H7 (cell line): ENCODE results near the gene CXCL3. TPM values are rescaled to one million over a fixed set of nuclear protein-coding genes. Genes with fewer than 3 reads are reported as not detected.

Experiments used
- DNase-seq: peaks from one replicate; pipeline ENCODE4 v3.0.0; 2012
- H3K27me3 ChIP-seq: 2 replicates; pipeline ENCODE4 v1.6.0; 2011; ENCODE audit warnings: mild to moderate bottlenecking, low read length; ENCODE audit not compliant: control insufficient read depth, insufficient read depth
- H3K36me3 ChIP-seq: replicated peaks from 2 replicates; pipeline ENCODE4 v1.5.1; 2011; ENCODE audit warnings: low read length; ENCODE audit not compliant: control insufficient read depth, insufficient read depth
- H3K4me3 ChIP-seq: 2 replicates; pipeline ENCODE4 v1.5.1; 2011; ENCODE audit warnings: low read depth, mild to moderate bottlenecking, control low read depth, low read length, moderate library complexity; ENCODE audit not compliant: insufficient read depth
- total RNA-seq: library from RNA; depleted of rRNA; stranded (reverse); fragments of >200 nt; shearing (Covaris generic); gene quantifications from 2 replicates; pipeline ENCODE4 v1.2.3, GENCODE V29; 2014

The CXCL3 gene
- total RNA-seq, 1 experiment from 2014 or later = 0.14 TPM

DNA sequence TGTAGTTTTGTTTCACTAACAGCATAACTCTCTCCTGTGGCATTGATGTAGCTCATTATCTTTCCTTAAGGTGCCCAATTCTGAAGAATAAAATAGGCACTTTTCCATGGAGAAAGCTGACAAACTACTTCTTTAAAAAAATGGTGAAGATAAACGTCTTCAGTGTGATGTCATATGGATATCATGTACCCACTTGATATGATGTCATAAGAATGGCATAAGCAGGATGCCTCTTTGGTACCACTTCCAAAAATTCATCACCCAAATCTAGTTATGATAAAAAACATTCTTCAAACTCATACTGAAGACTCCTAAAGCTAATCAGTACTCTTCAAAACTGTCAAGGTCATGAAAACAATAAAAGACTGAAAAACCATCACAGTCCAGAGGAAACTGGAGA is 2.9 kb upstream of the CXCL3 start:
- no peak for DNase-seq
- Histone ChIP-seq H3K4me3 (no peak overlapping the region), H3K36me3 (no peaks in the 10 kb centered on the region), H3K27me3 (peaks cover 7% of the 10 kb centered on the region)

DNA sequence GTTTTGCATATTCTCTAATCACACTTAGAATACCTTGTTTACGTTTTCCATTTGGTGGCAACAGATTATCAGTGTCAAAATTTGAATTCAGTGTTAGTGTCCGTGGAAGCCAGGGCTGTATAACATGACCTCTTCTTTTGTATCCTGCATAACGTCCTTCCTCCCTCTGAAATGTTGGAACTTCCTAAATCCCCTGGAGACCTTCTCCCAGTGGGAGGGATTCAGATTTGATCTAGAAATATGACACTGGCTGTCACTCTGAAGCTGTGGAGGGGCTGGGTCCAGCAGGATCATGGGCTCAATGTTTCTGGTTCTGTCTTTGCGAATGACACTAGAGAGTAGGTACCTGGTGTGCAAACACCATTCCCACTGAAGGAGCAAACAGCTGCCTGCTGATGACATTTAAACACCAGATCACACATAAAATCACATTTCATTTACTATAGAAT is 850 bp upstream of the CXCL3 start:
- Histone ChIP-seq H3K4me3 (peak overlapping the region; percentile 69), H3K27me3 (peaks cover 7% of the 10 kb centered on the region), H3K36me3 (no peaks in the 10 kb centered on the region)
- DNase-seq = no peak

GRCh38 chr4:74038086-74038424 is 434 bp downstream of the CXCL3 start:
- peak; percentile 30 for DNase-seq

DNA sequence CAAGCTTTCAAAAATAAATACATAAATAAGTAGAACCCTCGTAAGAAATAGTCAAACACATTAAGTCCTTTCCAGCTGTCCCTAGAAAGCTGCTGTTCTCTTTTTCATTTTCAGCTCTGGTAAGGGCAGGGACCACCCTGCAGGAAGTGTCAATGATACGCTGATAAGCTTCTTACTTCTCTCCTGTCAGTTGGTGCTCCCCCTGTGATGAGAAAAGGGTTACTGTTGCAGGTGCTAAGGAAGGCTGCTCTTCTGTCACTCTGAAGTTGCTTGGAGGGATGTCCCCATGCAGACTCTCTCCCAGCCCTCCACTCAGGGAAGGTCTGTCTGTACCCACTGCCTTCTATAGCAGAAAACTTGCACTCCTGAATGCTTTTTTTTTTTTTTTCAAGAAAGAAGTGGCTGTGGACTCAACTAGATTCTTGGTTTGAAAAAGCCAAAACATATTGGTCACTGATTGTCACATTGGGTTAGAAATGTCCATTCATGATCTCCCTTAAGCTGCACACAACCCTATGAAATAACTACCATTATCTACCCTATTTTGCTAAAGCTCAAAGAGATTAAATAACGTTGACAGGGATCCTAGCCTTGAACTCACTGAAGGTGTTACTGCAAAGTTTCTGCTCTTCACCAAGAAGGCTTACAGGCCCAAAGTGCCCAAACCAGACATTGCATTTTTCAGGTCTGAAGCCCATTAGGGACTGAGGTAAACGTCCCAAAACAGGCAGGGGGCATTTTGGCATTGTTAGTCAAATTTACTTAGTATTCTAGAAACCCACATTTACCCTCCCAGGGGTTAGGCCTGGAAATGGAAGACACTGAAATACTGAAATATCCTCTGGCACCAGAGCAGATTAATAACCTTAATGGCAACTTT is 1.2 kb downstream of the CXCL3 start:
- Histone ChIP-seq H3K36me3 (no peaks in the 10 kb centered on the region), H3K4me3 (peak overlapping the region; percentile 69; the same call in 1 of the 2 replicates), H3K27me3 (peaks cover 7% of the 10 kb centered on the region)
- peak; percentile 23 for DNase-seq

More at GRCh38 chr4:74038086-74038424, 434 bp downstream of the CXCL3 start:
- H3K27me3 ChIP-seq = peaks cover 7% of the 10 kb centered on the region
- peak overlapping the region; percentile 69 for H3K4me3 ChIP-seq
- H3K36me3 ChIP-seq = no peaks in the 10 kb centered on the region

DNA sequence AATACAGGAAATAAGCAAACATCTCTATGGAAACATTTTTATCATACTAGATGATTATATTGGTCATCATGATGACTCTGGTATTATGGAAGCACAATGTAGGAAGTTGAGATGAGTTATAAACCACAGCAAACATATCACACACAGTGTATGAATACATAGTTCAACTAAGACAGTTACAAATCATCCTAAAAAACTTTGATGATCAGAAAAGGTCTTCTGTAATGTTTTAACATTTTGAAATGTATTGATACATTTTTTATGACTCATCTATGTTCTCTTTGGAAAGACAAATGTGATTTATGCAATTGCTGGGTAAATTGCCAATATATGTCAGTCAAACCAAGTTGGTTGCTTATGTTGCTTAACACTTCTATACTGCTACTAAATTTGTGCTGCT is 4.8 kb downstream of the CXCL3 start:
- DNase-seq = no peak
- Histone ChIP-seq H3K27me3 (peaks cover 3% of the 10 kb centered on the region; the same call in 1 of the 2 replicates), H3K36me3 (no peaks in the 10 kb centered on the region), H3K4me3 (no peak overlapping the region)

DNA sequence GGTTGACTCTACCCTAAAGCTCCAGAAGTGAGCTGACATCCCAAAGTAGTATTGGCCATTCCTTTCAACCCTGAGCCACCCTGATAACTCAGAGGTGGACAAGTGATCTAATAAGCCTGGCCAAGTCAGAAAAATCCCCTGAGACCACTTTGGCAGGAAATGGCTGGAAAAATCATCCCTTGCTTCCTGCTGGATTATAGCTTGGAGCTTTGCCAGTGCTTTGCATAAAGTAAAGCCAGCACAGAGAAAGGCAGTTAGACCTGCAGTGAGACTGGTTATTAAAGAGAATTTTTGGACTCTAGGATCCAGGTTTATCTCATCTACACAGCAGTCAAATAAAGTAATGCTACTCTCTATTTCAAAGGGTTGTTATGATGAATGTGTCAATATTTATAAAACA is 6.4 kb downstream of the CXCL3 start:
- no peaks in the 10 kb centered on the region for H3K36me3 ChIP-seq
- DNase-seq = no peak
- no peak overlapping the region for H3K4me3 ChIP-seq
- no peaks in the 10 kb centered on the region for H3K27me3 ChIP-seq

GRCh38 chr4:74031576-74031975 is 6.9 kb downstream of the CXCL3 start:
- no peaks in the 10 kb centered on the region for H3K36me3 ChIP-seq
- no peak overlapping the region for H3K4me3 ChIP-seq
- DNase-seq = no peak

GRCh38 chr4:74030285-74030684 is 8.2 kb downstream of the CXCL3 start:
- no peak for DNase-seq
- Histone ChIP-seq H3K27me3 (no peaks in the 10 kb centered on the region), H3K4me3 (no peak overlapping the region), H3K36me3 (no peaks in the 10 kb centered on the region)

More at GRCh38 chr4:74031576-74031975, 6.9 kb downstream of the CXCL3 start:
- no peaks in the 10 kb centered on the region for H3K27me3 ChIP-seq

DNA sequence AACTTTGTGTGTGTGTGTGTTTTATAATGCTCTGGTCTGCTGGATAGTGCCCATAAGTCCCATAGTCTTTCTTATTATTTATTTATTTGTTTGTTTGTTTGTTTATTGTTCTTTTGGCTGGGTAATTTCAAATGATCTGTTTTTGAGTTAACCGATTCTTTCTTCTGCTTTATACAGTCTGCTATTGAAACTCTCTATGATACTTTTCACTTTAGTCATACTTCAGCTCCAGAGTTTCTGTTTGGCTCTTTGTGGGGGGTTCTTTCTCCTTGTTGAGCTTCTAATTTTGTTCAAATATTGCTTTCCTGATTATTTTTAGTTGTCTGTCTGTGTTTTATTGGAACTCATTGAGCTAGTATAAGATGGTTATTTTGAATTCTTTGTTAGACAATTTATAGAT is 10.0 kb downstream of the CXCL3 start:
- H3K4me3 ChIP-seq = no peak overlapping the region
- DNase-seq = no peak
- no peaks in the 10 kb centered on the region for H3K36me3 ChIP-seq
- H3K27me3 ChIP-seq = no peaks in the 10 kb centered on the region

- DNase-seq = no peak
- H3K4me3 ChIP-seq = no peak overlapping the region
- H3K27me3 ChIP-seq = no peaks in the 10 kb centered on the region
- no peaks in the 10 kb centered on the region for H3K36me3 ChIP-seq
Observed at GRCh38 chr4:74023709-74024108, 14.8 kb downstream of the CXCL3 start.

GRCh38 chr4:74021601-74022000 is 16.9 kb downstream of the CXCL3 start:
- no peaks in the 10 kb centered on the region for H3K36me3 ChIP-seq
- H3K4me3 ChIP-seq = no peak overlapping the region
- DNase-seq = no peak
- H3K27me3 ChIP-seq = no peaks in the 10 kb centered on the region

- no peak for DNase-seq
- Histone ChIP-seq H3K36me3 (no peaks in the 10 kb centered on the region), H3K27me3 (no peaks in the 10 kb centered on the region), H3K4me3 (no peak overlapping the region)
Observed at GRCh38 chr4:74018771-74019170, 19.7 kb downstream of the CXCL3 start.

- DNase-seq = no peak
- no peaks in the 10 kb centered on the region for H3K36me3 ChIP-seq
- no peak overlapping the region for H3K4me3 ChIP-seq
- H3K27me3 ChIP-seq = no peaks in the 10 kb centered on the region
Observed at GRCh38 chr4:74018116-74018515, 20.4 kb downstream of the CXCL3 start.

DNA sequence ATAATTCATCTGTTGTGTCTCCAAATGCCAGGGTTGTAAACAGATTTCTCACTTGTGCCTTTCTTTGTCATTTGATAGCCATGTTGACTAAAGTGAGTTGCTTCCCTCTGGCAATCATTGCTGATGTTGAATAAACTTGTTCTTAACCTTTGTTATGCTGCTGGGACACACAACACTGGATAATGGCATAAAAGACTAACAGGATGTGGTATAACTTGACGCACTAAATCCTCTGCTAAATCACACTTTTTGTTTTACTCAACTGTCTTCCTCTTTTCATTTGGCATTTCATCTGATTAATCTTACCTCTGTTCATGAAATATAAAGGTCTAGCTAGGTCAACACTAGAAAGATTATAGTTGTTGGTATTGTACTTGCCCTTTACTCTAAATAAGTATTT is 22.4 kb downstream of the CXCL3 start:
- Histone ChIP-seq H3K27me3 (no peaks in the 10 kb centered on the region), H3K36me3 (no peaks in the 10 kb centered on the region), H3K4me3 (no peak overlapping the region)
- no peak for DNase-seq

DNA sequence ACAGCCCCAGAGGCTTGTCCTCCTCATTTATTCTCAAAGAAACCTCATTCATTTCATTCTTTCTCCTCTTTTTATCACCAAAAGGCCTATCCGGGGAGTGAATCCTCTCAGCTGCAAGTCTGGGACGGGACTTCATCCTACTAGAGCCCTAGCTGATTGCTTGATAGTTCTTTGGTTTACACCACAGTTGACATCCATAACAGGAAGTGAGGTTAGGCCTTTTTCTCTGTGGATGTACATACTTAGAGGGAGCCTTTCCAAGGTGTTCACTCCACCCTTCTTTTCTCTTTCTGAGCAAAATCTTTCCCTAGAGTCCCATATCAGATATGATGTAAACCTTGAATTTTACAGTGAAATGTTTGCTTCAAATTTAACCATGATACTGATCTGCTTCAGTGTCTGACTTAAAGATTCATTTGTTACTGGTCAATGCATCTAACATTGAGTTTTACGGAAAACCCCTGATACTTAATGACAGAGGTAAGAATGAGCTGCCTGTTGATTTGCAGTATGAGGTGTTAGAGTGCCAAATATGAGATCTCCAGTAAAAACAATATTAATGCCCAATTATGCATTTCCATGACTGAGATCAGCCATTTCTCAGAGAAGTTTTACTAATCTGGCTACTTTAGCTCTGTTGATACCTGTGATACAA is 23.2 kb downstream of the CXCL3 start:
- no peaks in the 10 kb centered on the region for H3K27me3 ChIP-seq
- no peak for DNase-seq

More for the DNA sequence above, 23.2 kb downstream of the CXCL3 start:
- H3K4me3 ChIP-seq = no peak overlapping the region
- H3K36me3 ChIP-seq = no peaks in the 10 kb centered on the region
